Iris pigment epithelial cell (primary cell): ENCODE measurements around the gene EDEM1.
"Not testable (repeated sequence)": the region's sequence is repeated elsewhere in the genome, so short reads cannot be mapped to it uniquely, and the experiment has no call there.

ENCODE experiments used
- DNase-seq: peaks from one replicate; pipeline ENCODE4 v3.0.0-alpha.2; 2011; ENCODE audit warnings: low read depth

The EDEM1 gene

GRCh38 chr3:5232570-5232969, 45.1 kb downstream of the EDEM1 start:
- DNase-seq = no peak

- no peak for DNase-seq
Measured at GRCh38 chr3:5233026-5233425, 45.5 kb downstream of the EDEM1 start.

GRCh38 chr3:5235655-5236054, 48.1 kb downstream of the EDEM1 start:
- no peak for DNase-seq

- no peak for DNase-seq
Measured at GRCh38 chr3:5238545-5238944, 51.0 kb downstream of the EDEM1 start.

GRCh38 chr3:5239602-5240001, 52.1 kb downstream of the EDEM1 start:
- no peak for DNase-seq

- DNase-seq = no peak
Measured at GRCh38 chr3:5240740-5241139, 53.2 kb downstream of the EDEM1 start.

- DNase-seq = not testable (repeated sequence)
Measured at GRCh38 chr3:5242785-5243184, 55.3 kb downstream of the EDEM1 start.

GRCh38 chr3:5245927-5246326, 58.4 kb downstream of the EDEM1 start:
- DNase-seq = no peak

GRCh38 chr3:5248822-5249221, 61.3 kb downstream of the EDEM1 start:
- no peak for DNase-seq

- no peak for DNase-seq
Measured at GRCh38 chr3:5250467-5251195, 63.1 kb downstream of the EDEM1 start.

GRCh38 chr3:5251196-5251583, 63.7 kb downstream of the EDEM1 start:
- DNase-seq = no peak

- no peak for DNase-seq
Measured at GRCh38 chr3:5252131-5252530, 64.6 kb downstream of the EDEM1 start.

GRCh38 chr3:5254281-5255048, 67.0 kb downstream of the EDEM1 start:
- no peak for DNase-seq

GRCh38 chr3:5255404-5256344, 68.2 kb downstream of the EDEM1 start:
- no peak for DNase-seq

GRCh38 chr3:5258526-5258925, 71.0 kb downstream of the EDEM1 start:
- no peak for DNase-seq

GRCh38 chr3:5260992-5261501, 73.5 kb downstream of the EDEM1 start:
- DNase-seq = no peak

GRCh38 chr3:5262507-5262906, 75.0 kb downstream of the EDEM1 start:
- DNase-seq = no peak

- no peak for DNase-seq
Measured at GRCh38 chr3:5264093-5264600, 76.6 kb downstream of the EDEM1 start.

- DNase-seq = no peak
Measured at GRCh38 chr3:5264896-5265770, 77.6 kb downstream of the EDEM1 start.

GRCh38 chr3:5267252-5267651, 79.7 kb downstream of the EDEM1 start:
- DNase-seq = no peak

- no peak for DNase-seq
Measured at GRCh38 chr3:5267889-5268288, 80.4 kb downstream of the EDEM1 start.
